ENCODE measurements around the gene HDAC4.

DNA sequence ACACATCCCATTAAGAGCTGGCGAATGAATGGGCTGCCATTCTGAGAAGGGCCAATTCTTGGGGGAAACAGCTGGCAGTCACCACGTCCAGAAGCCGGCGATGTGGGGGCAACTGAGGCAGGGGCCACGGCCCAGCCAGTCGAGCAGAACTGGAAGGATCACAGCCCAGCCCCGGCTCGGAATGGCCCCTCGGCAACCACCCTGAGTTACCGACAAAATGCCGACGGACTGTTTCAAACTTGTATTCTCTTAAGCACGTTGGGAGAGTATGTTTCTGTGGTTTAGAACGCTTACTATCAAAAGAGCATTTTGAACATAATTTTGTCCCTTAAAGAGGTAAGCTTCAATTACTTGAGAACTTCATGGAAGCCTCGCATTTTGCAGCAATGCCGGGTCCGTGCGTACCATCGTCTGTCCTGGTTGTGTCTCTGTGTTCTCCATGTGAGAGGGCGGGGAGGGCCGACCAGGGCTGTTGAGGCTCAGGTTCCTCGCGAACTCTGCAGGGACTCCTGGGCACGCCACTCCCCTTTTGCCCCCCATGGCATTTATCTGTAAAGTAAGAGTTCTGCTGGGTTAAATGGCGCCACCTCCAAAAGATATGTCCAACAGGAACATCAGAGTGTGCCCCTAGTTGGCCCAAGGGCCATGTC, 397.1 kb downstream of the HDAC4 start:
- no peak for TF ChIP-seq POLR2AphosphoS5 (IDR thresholded peaks at IDR 0.05; ENCODE audit: low read depth)
- TF ChIP-seq, protein P1, sequence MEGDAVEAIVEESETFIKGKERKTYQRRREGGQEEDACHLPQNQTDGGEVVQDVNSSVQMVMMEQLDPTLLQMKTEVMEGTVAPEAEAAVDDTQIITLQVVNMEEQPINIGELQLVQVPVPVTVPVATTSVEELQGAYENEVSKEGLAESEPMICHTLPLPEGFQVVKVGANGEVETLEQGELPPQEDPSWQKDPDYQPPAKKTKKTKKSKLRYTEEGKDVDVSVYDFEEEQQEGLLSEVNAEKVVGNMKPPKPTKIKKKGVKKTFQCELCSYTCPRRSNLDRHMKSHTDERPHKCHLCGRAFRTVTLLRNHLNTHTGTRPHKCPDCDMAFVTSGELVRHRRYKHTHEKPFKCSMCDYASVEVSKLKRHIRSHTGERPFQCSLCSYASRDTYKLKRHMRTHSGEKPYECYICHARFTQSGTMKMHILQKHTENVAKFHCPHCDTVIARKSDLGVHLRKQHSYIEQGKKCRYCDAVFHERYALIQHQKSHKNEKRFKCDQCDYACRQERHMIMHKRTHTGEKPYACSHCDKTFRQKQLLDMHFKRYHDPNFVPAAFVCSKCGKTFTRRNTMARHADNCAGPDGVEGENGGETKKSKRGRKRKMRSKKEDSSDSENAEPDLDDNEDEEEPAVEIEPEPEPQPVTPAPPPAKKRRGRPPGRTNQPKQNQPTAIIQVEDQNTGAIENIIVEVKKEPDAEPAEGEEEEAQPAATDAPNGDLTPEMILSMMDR (IDR thresholded peaks at IDR 0.05; ENCODE audit: insufficient read depth, low read length), result no peak
- TF ChIP-seq SPI1 (IDR thresholded peaks at IDR 0.05; ENCODE audit: borderline replicate concordance, low read depth), result no peak
- TF ChIP-seq REST (IDR thresholded peaks at IDR 0.05; ENCODE audit: insufficient replicate concordance, low read depth), result no peak
- TF ChIP-seq GABPA (IDR thresholded peaks at IDR 0.05; ENCODE audit: low read depth), result no peak

Data from HL-60 (cell line).